Heart right ventricle (tissue), 16 donors: ENCODE measurements around the gene ZMIZ1. TPM values are rescaled to one million over a fixed set of nuclear protein-coding genes. Genes with fewer than 3 reads are reported as not detected.

Experiments
- ATAC-seq, 8 donors: fragments of 200-7000 bp; cut with Tn5 transposase; one replicate each; pipeline ENCODE4 v1.9.1; 2020; ENCODE audit warnings: mild to moderate bottlenecking in 8 of 8, moderate library complexity in 8 of 8, moderate number of reproducible peaks in 1 of 8
- DNase-seq, 2 donors: peaks; one replicate each; pipeline ENCODE4 v3.0.0-alpha.2; 2020
- H3K27ac ChIP-seq, 10 donors: fragments of 200-600 bp; sonication (generic) in 2 of 10; one replicate each; pipeline versions ENCODE4 v1.5.0 to v1.8.0; 2020 to 2022; ENCODE audit warnings: mild to moderate bottlenecking in 3 of 10
- H3K27me3 ChIP-seq, 7 donors: fragments of 200-600 bp; one replicate each; pipeline ENCODE4 v1.8.0; 2021 to 2022; ENCODE audit warnings: mild to moderate bottlenecking in 2 of 7
- H3K36me3 ChIP-seq, 9 donors: fragments of 200-600 bp; sonication (generic) in 1 of 9; one replicate each; pipeline versions ENCODE4 v1.5.0 to v1.8.0; 2020 to 2022; ENCODE audit warnings: mild to moderate bottlenecking in 2 of 9
- H3K4me1 ChIP-seq, 9 donors: fragments of 200-600 bp; sonication (generic) in 1 of 9; one replicate each; pipeline versions ENCODE4 v1.5.0 to v1.8.0; 2020 to 2022; ENCODE audit warnings: mild to moderate bottlenecking in 4 of 9
- H3K4me3 ChIP-seq, 10 donors: fragments of 200-600 bp; sonication (generic) in 2 of 10; one replicate each; pipeline versions ENCODE4 v1.5.0 to v1.8.0; 2020 to 2022; ENCODE audit warnings: mild to moderate bottlenecking in 7 of 10, moderate library complexity in 2 of 10
- H3K9me3 ChIP-seq, 11 donors: fragments of 200-600 bp in 10 of 11; sonication (generic) in 2 of 11; one replicate each; pipeline versions ENCODE4 v1.5.0 to v1.8.0; 2013 to 2022; ENCODE audit warnings: mild to moderate bottlenecking in 2 of 11, control low read depth in 1 of 11, moderate library complexity in 1 of 11
- CTCF ChIP-seq, 9 donors: fragments of 200-600 bp; sonication (generic) in 2 of 9; IDR thresholded peaks; one replicate each; pipeline versions ENCODE4 v1.5.0 to v1.8.0; 2021 to 2022; ENCODE audit warnings: antibody characterized with exemption in 9 of 9, mild to moderate bottlenecking in 5 of 9, moderate library complexity in 1 of 9
- WGBS, 2 donors: extraction: QIAGEN DNeasy Blood & Tissue Kit; methylation state at CpG; one replicate each; pipeline ENCODE4 v1.1.7; 2013; ENCODE audit warnings: inconsistent platforms in 1 of 2; 5-methylcytosine and 5-hydroxymethylcytosine counted together
- intact Hi-C, 10 donors: fragments of 100-400 bp; cut with DNase I; formaldehyde crosslinking; loops; one replicate each; pipeline versions ENCODE4 v1.11.1 to v1.14.2; 2022
- polyA plus RNA-seq, 2 donors: library from polyadenylated mRNA; stranded (reverse); fragments of 200-250 nt; gene quantifications; one replicate each; pipeline ENCODE4 v1.2.3, GENCODE V29; 2013
- total RNA-seq, 10 donors: library from RNA; stranded (reverse); fragmentation: NEBNext Ultra II Directional in 3 of 10; extraction: Animal tissue kit (Norgen Biotek cat#: 25700) in 3 of 10; gene quantifications; one replicate each; pipeline versions ENCODE4 v1.2.1 to v1.2.4, GENCODE V29; 2021 to 2023
- donor health status: Arrhythmogenic right ventricular cardiomyopathy.
- donor health status: ischemic (EF 13 %, LVEDD 7.1; RV severe dilation, severe dysfunction).
- donor health status: healthy with polysubstance abuse.
- donor health status: DM: no; HTN: yes; CAD: no.
- donor health status: DM: no; HTN: no; CAD: no.
- donor health status: ischemic (EF 25% LVEDD 6.9; RV normal size, moderate dysfunction).
- donor health status: ischemic (EF 25% LVEDD 5.7; RV mildly dilated, moderate dysfunction).
- donor health status: healthy.
- donor health status: DM: yes; HTN: yes; CAD: no.
- donor health status: Ischemic cardiomyopathy.
- donor health status: ischemic (EF 35%, LVEDD 5.7; RV mildly dilated, moderate dysfunction).
- donor health status: nonischemic (EF 11% LVEDD 7.7; RV severe dilation, severe dysfunction).
- donor health status: DM: yes; HTN: yes; CAD: no.
- donor health status: PGD.
- donor health status: ischemic (EF 29% LVEDD 5.4; RV normal size, mild dysfunction).
- donor health status: nonischemic (EF 23%, LVEDD 6.1; RV moderate dilation, normal function).

The ZMIZ1 gene
- total and polyA plus RNA-seq, 12 donors: 24.2 to 61.5 (median 49.8) TPM

DNA sequence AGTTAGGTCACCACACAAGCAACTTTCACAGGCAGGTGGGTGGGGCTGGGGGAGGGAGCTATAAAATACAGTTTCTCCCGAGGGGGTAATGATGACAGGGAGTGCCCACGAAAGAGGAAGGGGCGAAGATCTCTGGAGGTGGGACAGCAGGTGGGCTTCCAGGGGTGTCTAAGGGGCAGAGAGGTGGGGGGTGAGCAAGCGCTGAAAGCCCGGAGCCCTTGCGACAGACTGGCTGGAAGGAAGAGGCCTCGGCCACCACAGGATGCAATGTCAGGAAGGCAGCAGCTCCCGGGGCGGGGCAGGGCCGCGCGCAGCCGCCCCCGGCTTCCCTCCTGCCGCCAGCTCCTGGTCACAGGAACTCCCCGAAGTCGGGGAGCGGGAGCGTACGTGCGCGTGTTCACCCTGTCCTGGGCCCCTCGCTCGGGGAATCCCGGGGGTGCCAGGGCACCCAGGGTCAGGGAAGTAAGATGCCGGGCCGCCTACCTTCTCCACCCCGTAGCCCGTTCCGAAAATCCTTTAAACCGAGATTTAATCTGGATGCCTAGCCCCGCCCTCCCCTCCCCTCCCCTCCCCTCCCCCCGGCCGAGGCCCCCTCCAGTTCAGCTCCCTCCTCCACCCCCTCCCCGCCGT is 173.3 kb downstream of the ZMIZ1 start:
- Histone ChIP-seq H3K36me3 (peaks cover 0 to 7% (median 0%) of the 10 kb centered on the region in 9 donors), H3K27me3 (no peaks in the 10 kb centered on the region), H3K27ac (peak overlapping the region; percentile 59 to 95 (median 88)), H3K4me3 (peak overlapping the region; percentile 18 to 70 (median 54)), H3K9me3 (no peaks in the 10 kb centered on the region), H3K4me1 (peaks cover 66 to 93% (median 88%) of the 10 kb centered on the region in 9 donors)
- no peak for TF ChIP-seq CTCF (IDR thresholded peaks at IDR 0.05)
- WGBS, 2 donors: 4 to 7% methylated on average over 29 to 36 of the region's 36 CpGs
- DNase-seq: peak; percentile 79 to 81
- intact Hi-C loops: loop anchor here in 3 of 10 donors (2.0 to 10.0 kb wide), 3 partner anchors 19 to 103 kb away; partner anchors contain the start of gene PPIF (in 1 of the 3)
- ATAC-seq: peak; percentile 46 to 79 (median 65)

DNA sequence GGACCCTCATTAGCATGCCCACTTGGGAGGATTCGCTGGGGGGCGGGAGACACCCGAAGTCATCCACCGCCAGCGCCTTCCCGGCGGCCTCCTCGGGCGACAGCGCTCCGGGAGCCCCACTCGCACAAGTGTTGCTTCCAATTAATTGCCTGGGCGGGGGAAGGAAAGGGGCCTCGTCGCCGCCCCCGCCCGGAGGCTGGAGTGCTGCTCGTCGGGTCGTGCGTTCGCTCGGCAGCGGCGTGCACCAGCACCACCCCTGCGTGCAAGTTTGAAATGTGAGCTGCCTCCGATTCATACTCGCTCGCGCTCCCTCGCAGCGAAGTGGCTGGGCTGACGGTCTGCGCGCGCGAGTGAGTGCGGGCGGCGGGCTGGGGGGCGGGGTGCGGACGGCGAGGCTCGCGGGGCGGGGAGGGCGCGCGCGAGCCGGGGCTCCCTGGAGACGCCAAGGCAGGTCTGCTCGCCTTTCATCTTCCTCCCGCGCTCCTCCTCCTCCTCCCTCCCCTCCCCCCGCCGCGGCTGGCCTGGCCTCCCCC is 173.9 kb downstream of the ZMIZ1 start:
- H3K27me3 ChIP-seq: no peaks in the 10 kb centered on the region
- TF ChIP-seq CTCF (IDR thresholded peaks at IDR 0.05): no peak
- H3K27ac ChIP-seq: peak overlapping the region; percentile 59 to 95 (median 88)
- 0% methylated on average over 39 to 58 of the region's 60 CpGs for WGBS, 2 donors
- peaks cover 0 to 7% (median 0%) of the 10 kb centered on the region in 9 donors for H3K36me3 ChIP-seq
- ATAC-seq: peak; percentile 4 to 55 (median 33)
- intact Hi-C loops: loop anchor here in 3 of 10 donors (2.0 to 10.0 kb wide), 3 partner anchors 20 to 102 kb away; partner anchors contain the start of gene PPIF (in 1 of the 3)
- DNase-seq: peak; percentile 59 to 68
- H3K9me3 ChIP-seq: no peaks in the 10 kb centered on the region
- H3K4me3 ChIP-seq: peak overlapping the region; percentile 18 to 70 (median 54)
- peaks cover 69 to 93% (median 88%) of the 10 kb centered on the region in 9 donors for H3K4me1 ChIP-seq

DNA sequence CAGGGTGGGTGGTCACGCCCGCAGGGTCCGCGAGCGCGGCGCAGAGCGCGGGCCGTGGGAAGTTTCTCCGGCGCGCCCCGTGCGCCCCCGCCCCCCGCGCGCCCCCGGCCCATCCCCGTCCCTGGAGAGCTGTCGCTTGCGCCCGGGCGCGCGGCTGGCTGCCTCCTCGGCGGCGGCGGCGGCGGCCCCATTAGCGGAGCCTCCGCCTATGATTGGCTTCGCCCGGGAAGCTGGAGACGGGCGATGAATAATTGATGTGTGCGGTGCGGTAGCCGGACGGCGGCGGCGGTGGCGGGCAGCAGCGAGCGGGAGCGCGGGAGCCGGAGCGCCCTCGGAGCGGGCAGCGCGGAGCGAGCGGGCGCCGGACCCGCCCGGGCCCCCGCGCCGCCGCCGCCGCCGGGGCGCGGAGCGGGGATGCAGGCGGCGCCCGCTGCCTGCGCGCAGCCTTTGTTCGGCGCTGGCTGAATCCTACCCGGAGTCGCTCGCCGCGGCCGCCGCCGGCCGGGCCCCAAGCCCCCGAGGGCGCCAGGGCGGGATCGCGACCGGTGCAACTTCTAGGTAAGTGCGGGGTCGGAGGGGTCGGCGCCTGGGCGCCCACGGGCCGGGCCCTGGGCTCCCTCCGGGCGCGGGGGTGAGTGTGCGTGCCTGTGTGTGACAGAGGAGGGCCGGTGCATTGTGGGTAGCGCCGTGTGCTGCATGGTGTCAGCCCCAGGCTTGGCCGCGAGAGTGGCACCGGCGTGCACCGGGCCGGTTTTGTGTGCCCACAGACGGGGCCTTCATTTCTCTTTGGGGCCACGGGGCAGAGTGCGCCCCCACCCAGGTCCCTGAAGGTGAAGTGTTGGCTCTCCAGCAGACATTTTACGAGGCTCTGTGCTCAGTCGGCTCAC is 174.7 kb downstream of the ZMIZ1 start:
- Histone ChIP-seq H3K4me3 (peak overlapping the region; percentile 18 to 70 (median 54)), H3K36me3 (peaks cover 0 to 7% (median 0%) of the 10 kb centered on the region in 9 donors), H3K27ac (peak overlapping the region; percentile 50 to 95 (median 88)), H3K4me1 (peaks cover 70 to 93% (median 88%) of the 10 kb centered on the region in 9 donors), H3K27me3 (no peaks in the 10 kb centered on the region), H3K9me3 (no peaks in the 10 kb centered on the region)
- ATAC-seq (peak in 7 of 8 donors; percentile 9 to 28 (median 22)), DNase-seq (peak; percentile 52 to 59)
- intact Hi-C loops: loop anchor here in 3 of 10 donors (2.0 to 10.0 kb wide), 3 partner anchors 21 to 101 kb away; partner anchors contain the start of gene PPIF (in 1 of the 3)
- 3% methylated on average over 87 to 120 of the region's 120 CpGs for WGBS, 2 donors
- no peak for TF ChIP-seq CTCF (IDR thresholded peaks at IDR 0.05)

- ATAC-seq: no peak
- Histone ChIP-seq H3K27me3 (no peaks in the 10 kb centered on the region), H3K4me1 (peaks cover 68 to 93% (median 88%) of the 10 kb centered on the region in 9 donors), H3K27ac (peak overlapping the region in 9 of 10 donors; percentile 72 to 95 (median 89)), H3K9me3 (no peaks in the 10 kb centered on the region), H3K4me3 (peak overlapping the region in 9 of 10 donors; percentile 46 to 70 (median 54)), H3K36me3 (peaks cover 0 to 2% (median 0%) of the 10 kb centered on the region in 9 donors)
- no peak for DNase-seq
- WGBS, 2 donors: 51 to 62% methylated on average over 10 of the region's 10 CpGs
- TF ChIP-seq CTCF (IDR thresholded peaks at IDR 0.05): no peak
- intact Hi-C loops: loop anchor here in 1 of 10 donors (10.0 kb wide), 1 partner anchor 101 kb away; the partner anchor contains the start of gene PPIF
Measured at GRCh38 chr10:79244068-79244442, 175.3 kb downstream of the ZMIZ1 start.
